Uterus (tissue), 2 donors: Measurements from ENCODE around the gene DHX29.

Source experiments
- POLR2A ChIP-seq, 2 donors: fragments of 450-650 bp; IDR thresholded peaks; one replicate each; pipeline ENCODE4 v1.6.1; 2016; ENCODE audit warnings: antibody characterized with exemption in 2 of 2, mild to moderate bottlenecking in 1 of 2, moderate library complexity in 1 of 2
- TF ChIP-seq, protein P1 (sequence below), 4 experiments: fragments of 200-600 bp in 2 of 4; fragments of 450-650 bp in 2 of 4; sonication (generic) in 2 of 4; IDR thresholded peaks; one replicate each; pipeline ENCODE4 v1.5.1; 2016 to 2019; ENCODE audit warnings: antibody characterized with exemption in 4 of 4, mild to moderate bottlenecking in 2 of 4, moderate library complexity in 1 of 4

DNA sequence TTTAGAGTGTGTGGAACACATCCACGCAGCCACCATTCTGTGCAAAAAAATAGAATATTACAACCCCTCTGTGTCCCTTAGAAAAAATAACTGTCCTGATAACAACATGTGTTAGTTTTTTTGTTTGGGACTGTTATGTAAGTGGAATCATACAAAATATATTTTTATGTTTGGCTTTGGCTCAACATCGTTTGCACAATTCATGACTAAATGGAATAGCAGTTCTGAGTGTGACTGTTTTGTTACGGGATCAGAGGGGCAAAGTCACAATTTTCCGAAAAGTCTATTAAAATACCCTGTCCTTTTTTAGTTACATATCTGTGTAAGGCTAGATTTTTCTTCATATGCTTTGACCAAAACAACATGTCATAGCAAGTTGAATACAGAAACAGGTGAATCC lies 13.1 kb upstream of the DHX29 start:
- TF ChIP-seq, protein P1, sequence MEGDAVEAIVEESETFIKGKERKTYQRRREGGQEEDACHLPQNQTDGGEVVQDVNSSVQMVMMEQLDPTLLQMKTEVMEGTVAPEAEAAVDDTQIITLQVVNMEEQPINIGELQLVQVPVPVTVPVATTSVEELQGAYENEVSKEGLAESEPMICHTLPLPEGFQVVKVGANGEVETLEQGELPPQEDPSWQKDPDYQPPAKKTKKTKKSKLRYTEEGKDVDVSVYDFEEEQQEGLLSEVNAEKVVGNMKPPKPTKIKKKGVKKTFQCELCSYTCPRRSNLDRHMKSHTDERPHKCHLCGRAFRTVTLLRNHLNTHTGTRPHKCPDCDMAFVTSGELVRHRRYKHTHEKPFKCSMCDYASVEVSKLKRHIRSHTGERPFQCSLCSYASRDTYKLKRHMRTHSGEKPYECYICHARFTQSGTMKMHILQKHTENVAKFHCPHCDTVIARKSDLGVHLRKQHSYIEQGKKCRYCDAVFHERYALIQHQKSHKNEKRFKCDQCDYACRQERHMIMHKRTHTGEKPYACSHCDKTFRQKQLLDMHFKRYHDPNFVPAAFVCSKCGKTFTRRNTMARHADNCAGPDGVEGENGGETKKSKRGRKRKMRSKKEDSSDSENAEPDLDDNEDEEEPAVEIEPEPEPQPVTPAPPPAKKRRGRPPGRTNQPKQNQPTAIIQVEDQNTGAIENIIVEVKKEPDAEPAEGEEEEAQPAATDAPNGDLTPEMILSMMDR (IDR thresholded peaks at IDR 0.05) = no peak
- no peak for TF ChIP-seq POLR2A (IDR thresholded peaks at IDR 0.05)
